ENCODE results near the gene CPEB2.

Gene CPEB2

GRCh38 chr4:15003401-15003890 lies 1.2 kb downstream of the CPEB2 start:
- TF ChIP-seq CTCF (IDR thresholded peaks at IDR 0.05) (no peak), ZFX (IDR thresholded peaks at IDR 0.05; ENCODE audit: borderline replicate concordance) (no peak)
- peak overlapping the region; percentile 93 for H3K27ac ChIP-seq

GRCh38 chr4:15003891-15004738 lies 1.8 kb downstream of the CPEB2 start:
- no peak for TF ChIP-seq ZFX (IDR thresholded peaks at IDR 0.05; ENCODE audit: borderline replicate concordance)
- no peak for TF ChIP-seq CTCF (IDR thresholded peaks at IDR 0.05)
- peak overlapping the region; percentile 93 for H3K27ac ChIP-seq

GRCh38 chr4:15004739-15005301 lies 2.5 kb downstream of the CPEB2 start:
- peak overlapping the region; percentile 93 for H3K27ac ChIP-seq
- TF ChIP-seq CTCF (IDR thresholded peaks at IDR 0.05) = no peak
- TF ChIP-seq ZFX (IDR thresholded peaks at IDR 0.05; ENCODE audit: borderline replicate concordance) = no peak

- TF ChIP-seq ZFX (IDR thresholded peaks at IDR 0.05; ENCODE audit: borderline replicate concordance) (no peak), CTCF (IDR thresholded peaks at IDR 0.05) (no peak)
- H3K27ac ChIP-seq = peak overlapping the region; percentile 93
Observed at GRCh38 chr4:15005474-15006115, 3.3 kb downstream of the CPEB2 start.

GRCh38 chr4:15006416-15007024 lies 4.2 kb downstream of the CPEB2 start:
- no peak overlapping the region for H3K27ac ChIP-seq
- TF ChIP-seq ZFX (IDR thresholded peaks at IDR 0.05; ENCODE audit: borderline replicate concordance) (no peak), CTCF (IDR thresholded peaks at IDR 0.05) (peak; percentile 67)

GRCh38 chr4:15007201-15007600 lies 4.9 kb downstream of the CPEB2 start:
- TF ChIP-seq ZFX (IDR thresholded peaks at IDR 0.05; ENCODE audit: borderline replicate concordance) = no peak
- TF ChIP-seq CTCF (IDR thresholded peaks at IDR 0.05) = no peak

More at GRCh38 chr4:15007201-15007600, 4.9 kb downstream of the CPEB2 start:
- H3K27ac ChIP-seq = no peak overlapping the region
